Right kidney (tissue), 1 donor: Measurements from ENCODE around the gene ADAMTS4.
A peak's percentile ranks its signal among the peaks of the same experiment; 100 is the strongest.

ENCODE experiments used
- DNase-seq: peaks from one replicate; pipeline ENCODE4 v3.0.0-alpha.2; 2016

Gene ADAMTS4

GRCh38 chr1:161219078-161219892 lies 20.4 kb upstream of the ADAMTS4 start:
- DNase-seq: no peak

GRCh38 chr1:161218301-161219077 lies 19.6 kb upstream of the ADAMTS4 start:
- DNase-seq: no peak

GRCh38 chr1:161217831-161218230 lies 19.0 kb upstream of the ADAMTS4 start:
- DNase-seq: no peak

- DNase-seq: no peak
These were observed 18.3 kb upstream of the ADAMTS4 start for GRCh38 chr1:161216945-161217712.

- no peak for DNase-seq
These were observed 16.2 kb upstream of the ADAMTS4 start, which contains the start of gene FCER1G for GRCh38 chr1:161215076-161215475. Gene FCER1G (plus strand): TSS chr1:161215295. CDS start chr1:161215322, 27 bp downstream.

GRCh38 chr1:161214369-161214768 lies 15.5 kb upstream of the ADAMTS4 start:
- no peak for DNase-seq

- peak; percentile 52 for DNase-seq
These were observed 11.0 kb upstream of the ADAMTS4 start for GRCh38 chr1:161209790-161210409.

GRCh38 chr1:161207173-161207572 lies 8.3 kb upstream of the ADAMTS4 start:
- DNase-seq: no peak

- no peak for DNase-seq
These were observed 7.7 kb upstream of the ADAMTS4 start for GRCh38 chr1:161206411-161207140.

- DNase-seq: peak; percentile 92
These were observed 3.2 kb upstream of the ADAMTS4 start, which contains the start of gene NDUFS2 for GRCh38 chr1:161201836-161202712. Gene NDUFS2 (plus strand): TSS chr1:161202367. CDS start chr1:161202386, 19 bp downstream.

- no peak for DNase-seq
These were observed 2.4 kb upstream of the ADAMTS4 start for GRCh38 chr1:161200992-161201835.

- no peak for DNase-seq
These were observed 1.7 kb upstream of the ADAMTS4 start for GRCh38 chr1:161200421-161200991.

GRCh38 chr1:161199506-161200139 lies 769 bp upstream of the ADAMTS4 start:
- DNase-seq: no peak

GRCh38 chr1:161198194-161198896 lies 509 bp downstream of the ADAMTS4 start:
- DNase-seq: peak; percentile 71

GRCh38 chr1:161197560-161198193 lies 1.2 kb downstream of the ADAMTS4 start:
- no peak for DNase-seq

GRCh38 chr1:161196521-161197451 lies 2.1 kb downstream of the ADAMTS4 start:
- peak; percentile 42 for DNase-seq
